SKM-1 (cell line): ENCODE results near the gene COQ8A.

Experiments used
- DNase-seq: peaks from one replicate; lab custom pipeline; 2025; ENCODE audit not compliant: unreplicated experiment; lab: John Stamatoyannopoulos, UW

The COQ8A gene

GRCh38 chr1:226940029-226940805 is at the start of gene COQ8A:
Gene COQ8A (plus strand): TSS chr1:226940294. CDS start chr1:226961386, 21,092 bp downstream.
- DNase-seq: peak; percentile 100

GRCh38 chr1:226890331-226891108 is 49.6 kb upstream of the COQ8A start:
- no peak for DNase-seq

GRCh38 chr1:226891346-226891745 is 48.7 kb upstream of the COQ8A start:
- no peak for DNase-seq

GRCh38 chr1:226891846-226892523 is 48.1 kb upstream of the COQ8A start:
- no peak for DNase-seq

GRCh38 chr1:226892524-226892875 is 47.6 kb upstream of the COQ8A start:
- no peak for DNase-seq

- no peak for DNase-seq
Observed at GRCh38 chr1:226893936-226894335, 46.2 kb upstream of the COQ8A start.

GRCh38 chr1:226894826-226895225 is 45.3 kb upstream of the COQ8A start:
- DNase-seq: no peak

GRCh38 chr1:226895644-226896043 is 44.5 kb upstream of the COQ8A start:
- DNase-seq: no peak

GRCh38 chr1:226898246-226898645 is 41.8 kb upstream of the COQ8A start:
- DNase-seq: no peak

GRCh38 chr1:226901421-226901820 is 38.7 kb upstream of the COQ8A start:
- no peak for DNase-seq

GRCh38 chr1:226902601-226903000 is 37.5 kb upstream of the COQ8A start:
- DNase-seq: no peak

GRCh38 chr1:226903819-226904716 is 36.0 kb upstream of the COQ8A start:
- no peak for DNase-seq

- no peak for DNase-seq
Observed at GRCh38 chr1:226904772-226905171, 35.3 kb upstream of the COQ8A start.

- no peak for DNase-seq
Observed at GRCh38 chr1:226908419-226908818, 31.7 kb upstream of the COQ8A start.

GRCh38 chr1:226908913-226909312 is 31.2 kb upstream of the COQ8A start:
- no peak for DNase-seq

GRCh38 chr1:226912587-226913176 is 27.4 kb upstream of the COQ8A start:
- no peak for DNase-seq

- DNase-seq: no peak
Observed at GRCh38 chr1:226915672-226915995, 24.5 kb upstream of the COQ8A start.

- no peak for DNase-seq
Observed at GRCh38 chr1:226916497-226916896, 23.6 kb upstream of the COQ8A start.

- DNase-seq: no peak
Observed at GRCh38 chr1:226919587-226919986, 20.5 kb upstream of the COQ8A start.

- no peak for DNase-seq
Observed at GRCh38 chr1:226919995-226920394, 20.1 kb upstream of the COQ8A start.
